Measurements from ENCODE around the gene CACNA1B. TPM values are rescaled to one million over a fixed set of nuclear protein-coding genes. Genes with fewer than 3 reads are reported as not detected.

CACNA1B gene
- total and polyA plus RNA-seq, 2 of the 4 experiments (the other 2 are of a cell fraction) = 0.02 TPM; not detected in 1

GRCh38 chr9:138070815-138071214, 193.2 kb downstream of the CACNA1B start:
- no peak overlapping the region for H3K23ac ChIP-seq (ENCODE audit: low read depth, low read length)
- H4K5ac ChIP-seq (ENCODE audit: low read depth, low read length) = no peak overlapping the region
- ChIA-PET CTCF (no interaction called here), POLR2A (ENCODE audit: unreplicated experiment) (no interaction called here)
- H3K36me3 ChIP-seq (ENCODE audit: control insufficient read depth, insufficient read depth, low read length) = no peaks in the 10 kb centered on the region
- H2BK120ac ChIP-seq (ENCODE audit: low read depth, low read length) = no peak overlapping the region
- no peak overlapping the region for H2AFZ ChIP-seq (replicated peaks; ENCODE audit: low read length, poor library complexity)
- H4K20me1 ChIP-seq (ENCODE audit: insufficient read depth, low read length) = no peaks in the 10 kb centered on the region
- H3K56ac ChIP-seq (ENCODE audit: extremely low read depth, insufficient read depth, low read length) = no peak overlapping the region
- H4K91ac ChIP-seq (ENCODE audit: insufficient read depth, low read depth, low read length) = no peak overlapping the region
- H3K18ac ChIP-seq (ENCODE audit: low read depth, low read length) = no peak overlapping the region
- no peak overlapping the region for H2BK5ac ChIP-seq (ENCODE audit: low read depth, low read length, poor library complexity, severe bottlenecking)
- BruUV-seq (replicated peaks) = no TSS peak
- no peak overlapping the region for H3K27ac ChIP-seq (ENCODE audit: insufficient read depth, low read length)
- intact Hi-C loops (cut with micrococcal nuclease) (no loop called here), dilution Hi-C loops (cut with HindIII; ENCODE audit: low sequenced_read_pairs, unreplicated experiment) (no loop called here), in situ Hi-C loops (cut with MboI; ENCODE audit: low sequenced_read_pairs) (no loop called here)
- ATAC-seq (ENCODE audit: low read depth) (no peak), DNase-seq (no peak)
- no peaks in the 10 kb centered on the region for H3K9me1 ChIP-seq (ENCODE audit: insufficient read depth, low read length)
- no peak overlapping the region for H4K8ac ChIP-seq (ENCODE audit: low read depth in 2 of 2, low read length in 2 of 2)
- H2BK20ac ChIP-seq (ENCODE audit: low read depth, low read length) = no peak overlapping the region
- H2BK15ac ChIP-seq (ENCODE audit: low read depth, low read length) = no peak overlapping the region
- no peak overlapping the region for H3K4ac ChIP-seq (ENCODE audit: low read depth, low read length)
- no peaks in the 10 kb centered on the region for H3K4me1 ChIP-seq (ENCODE audit: control insufficient read depth, insufficient read depth, low read length)
- H3K4me3 ChIP-seq (ENCODE audit: insufficient read depth, low read depth, low read length) = no peak overlapping the region
- no peaks in the 10 kb centered on the region for H3K79me1 ChIP-seq (ENCODE audit: low read depth in 1 of 2, low read length in 2 of 2)
- no peaks in the 10 kb centered on the region for H3K27me3 ChIP-seq (ENCODE audit: control insufficient read depth, insufficient read depth, low read length)
- no peak overlapping the region for H2AK9ac ChIP-seq (replicated peaks; ENCODE audit: low read depth, low read length, poor library complexity)
- no peak overlapping the region for H3K4me2 ChIP-seq (ENCODE audit: low read depth, low read length)
- peaks cover 52% of the 10 kb centered on the region for H3K9me3 ChIP-seq (ENCODE audit: control insufficient read depth, insufficient read depth, low read length)
- no peak for TF ChIP-seq RCOR1 (IDR thresholded peaks at IDR 0.05; ENCODE audit: insufficient replicate concordance, low read length)
- no peak for TF ChIP-seq MXI1 (IDR thresholded peaks at IDR 0.05; ENCODE audit: borderline replicate concordance, low read depth, low read length)
- no peak for TF ChIP-seq SMC3 (IDR thresholded peaks at IDR 0.05; ENCODE audit: low read depth, low read length)
- TF ChIP-seq BHLHE40 (IDR thresholded peaks at IDR 0.05; ENCODE audit: low read depth, low read length) = no peak
- TF ChIP-seq RAD21 (IDR thresholded peaks at IDR 0.05; ENCODE audit: low read length) = no peak
- no peak for TF ChIP-seq FOS (IDR thresholded peaks at IDR 0.05; ENCODE audit: low read depth, low read length)
- TF ChIP-seq MAZ (IDR thresholded peaks at IDR 0.05; ENCODE audit: borderline replicate concordance, low read depth, low read length) = no peak
- TF ChIP-seq CHD1 (IDR thresholded peaks at IDR 0.05; ENCODE audit: low read depth, low read length) = no peak
- TF ChIP-seq CTCF (conservative IDR thresholded peaks at IDR 0.05; ENCODE audit: low read depth, low read length) = no peak
- TF ChIP-seq CEBPB (IDR thresholded peaks at IDR 0.05; ENCODE audit: low read depth, low read length) = no peak
- no peak for TF ChIP-seq ELK1 (IDR thresholded peaks at IDR 0.05; ENCODE audit: borderline replicate concordance, low read depth, low read length)
- TF ChIP-seq USF2 (IDR thresholded peaks at IDR 0.05; ENCODE audit: low read depth, low read length) = no peak
- no peak for TF ChIP-seq RFX5 (IDR thresholded peaks at IDR 0.05; ENCODE audit: low read depth, low read length)
- TF ChIP-seq POLR2A (IDR thresholded peaks at IDR 0.05; ENCODE audit: low read depth, low read length) = no peak
- H2AK5ac ChIP-seq (ENCODE audit: low read depth, low read length) = no peak overlapping the region
- no peak overlapping the region for H3K9ac ChIP-seq (ENCODE audit: low read depth, low read length)
- WGBS, 2 experiments (ENCODE audit: extremely low coverage in 2 of 2, insufficient read length in 1 of 2) = 66% methylated on average over 4 of the region's 8 CpGs; no CpG with 5 or more reads in 1 of the 2 experiments
- H3K14ac ChIP-seq (replicated peaks; ENCODE audit: low read depth, low read length) = no peak overlapping the region

All from IMR-90 (cell line).